ENCODE data around the gene MTMR6.

DNA sequence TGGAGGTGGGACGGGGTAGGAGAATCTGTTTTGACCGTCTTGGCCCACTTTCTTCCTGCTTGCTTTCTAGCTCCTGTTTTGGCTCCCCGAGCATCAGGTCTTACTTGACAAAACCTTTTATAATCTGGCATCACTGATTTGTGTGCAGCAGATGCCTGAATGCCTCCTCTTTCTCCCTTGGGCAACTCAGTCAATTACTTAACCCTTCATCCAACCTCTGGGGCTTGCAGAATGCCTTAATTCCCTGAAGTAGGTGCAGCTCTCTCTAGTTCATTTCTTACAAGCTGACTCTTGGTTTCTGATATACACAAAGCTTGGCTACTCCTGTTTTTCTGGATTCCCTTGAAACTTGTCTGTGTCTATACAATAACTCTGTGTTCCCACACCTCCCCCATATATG, 8.4 kb upstream of the MTMR6 start:
- TF ChIP-seq, protein P1, sequence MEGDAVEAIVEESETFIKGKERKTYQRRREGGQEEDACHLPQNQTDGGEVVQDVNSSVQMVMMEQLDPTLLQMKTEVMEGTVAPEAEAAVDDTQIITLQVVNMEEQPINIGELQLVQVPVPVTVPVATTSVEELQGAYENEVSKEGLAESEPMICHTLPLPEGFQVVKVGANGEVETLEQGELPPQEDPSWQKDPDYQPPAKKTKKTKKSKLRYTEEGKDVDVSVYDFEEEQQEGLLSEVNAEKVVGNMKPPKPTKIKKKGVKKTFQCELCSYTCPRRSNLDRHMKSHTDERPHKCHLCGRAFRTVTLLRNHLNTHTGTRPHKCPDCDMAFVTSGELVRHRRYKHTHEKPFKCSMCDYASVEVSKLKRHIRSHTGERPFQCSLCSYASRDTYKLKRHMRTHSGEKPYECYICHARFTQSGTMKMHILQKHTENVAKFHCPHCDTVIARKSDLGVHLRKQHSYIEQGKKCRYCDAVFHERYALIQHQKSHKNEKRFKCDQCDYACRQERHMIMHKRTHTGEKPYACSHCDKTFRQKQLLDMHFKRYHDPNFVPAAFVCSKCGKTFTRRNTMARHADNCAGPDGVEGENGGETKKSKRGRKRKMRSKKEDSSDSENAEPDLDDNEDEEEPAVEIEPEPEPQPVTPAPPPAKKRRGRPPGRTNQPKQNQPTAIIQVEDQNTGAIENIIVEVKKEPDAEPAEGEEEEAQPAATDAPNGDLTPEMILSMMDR (IDR thresholded peaks at IDR 0.05): no peak
- no peak for TF ChIP-seq POLR2AphosphoS5 (IDR thresholded peaks at IDR 0.05; ENCODE audit: low read depth, low read length)
- TF ChIP-seq SIN3A (IDR thresholded peaks at IDR 0.05; ENCODE audit: borderline replicate concordance, insufficient read depth, low read depth, low read length): no peak
- TF ChIP-seq, protein P2, sequence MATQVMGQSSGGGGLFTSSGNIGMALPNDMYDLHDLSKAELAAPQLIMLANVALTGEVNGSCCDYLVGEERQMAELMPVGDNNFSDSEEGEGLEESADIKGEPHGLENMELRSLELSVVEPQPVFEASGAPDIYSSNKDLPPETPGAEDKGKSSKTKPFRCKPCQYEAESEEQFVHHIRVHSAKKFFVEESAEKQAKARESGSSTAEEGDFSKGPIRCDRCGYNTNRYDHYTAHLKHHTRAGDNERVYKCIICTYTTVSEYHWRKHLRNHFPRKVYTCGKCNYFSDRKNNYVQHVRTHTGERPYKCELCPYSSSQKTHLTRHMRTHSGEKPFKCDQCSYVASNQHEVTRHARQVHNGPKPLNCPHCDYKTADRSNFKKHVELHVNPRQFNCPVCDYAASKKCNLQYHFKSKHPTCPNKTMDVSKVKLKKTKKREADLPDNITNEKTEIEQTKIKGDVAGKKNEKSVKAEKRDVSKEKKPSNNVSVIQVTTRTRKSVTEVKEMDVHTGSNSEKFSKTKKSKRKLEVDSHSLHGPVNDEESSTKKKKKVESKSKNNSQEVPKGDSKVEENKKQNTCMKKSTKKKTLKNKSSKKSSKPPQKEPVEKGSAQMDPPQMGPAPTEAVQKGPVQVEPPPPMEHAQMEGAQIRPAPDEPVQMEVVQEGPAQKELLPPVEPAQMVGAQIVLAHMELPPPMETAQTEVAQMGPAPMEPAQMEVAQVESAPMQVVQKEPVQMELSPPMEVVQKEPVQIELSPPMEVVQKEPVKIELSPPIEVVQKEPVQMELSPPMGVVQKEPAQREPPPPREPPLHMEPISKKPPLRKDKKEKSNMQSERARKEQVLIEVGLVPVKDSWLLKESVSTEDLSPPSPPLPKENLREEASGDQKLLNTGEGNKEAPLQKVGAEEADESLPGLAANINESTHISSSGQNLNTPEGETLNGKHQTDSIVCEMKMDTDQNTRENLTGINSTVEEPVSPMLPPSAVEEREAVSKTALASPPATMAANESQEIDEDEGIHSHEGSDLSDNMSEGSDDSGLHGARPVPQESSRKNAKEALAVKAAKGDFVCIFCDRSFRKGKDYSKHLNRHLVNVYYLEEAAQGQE (IDR thresholded peaks at IDR 0.05; ENCODE audit: insufficient read depth in 1 of 2, low read depth in 2 of 2, low read length in 1 of 2): no peak

All from Panc1 (cell line).